ENCODE data around the gene TFPI.

- TF ChIP-seq CTCF (IDR thresholded peaks at IDR 0.05; ENCODE audit: insufficient read depth, low read depth, low read length) (no peak), EZH2 (IDR thresholded peaks at IDR 0.05; ENCODE audit: insufficient read depth, low read length) (no peak)
These were observed 14.8 kb upstream of the TFPI start for GRCh38 chr2:187569042-187569441.
